SK-N-SH (cell line): ENCODE results near the gene ZMIZ1. TPM values are rescaled to one million over a fixed set of nuclear protein-coding genes. Genes with fewer than 3 reads are reported as not detected.
A peak's percentile ranks its signal among the peaks of the same experiment; 100 is the strongest.

Source experiments
- CTCF ChIA-PET: fragments of 300-600, 350-600 bp; formaldehyde crosslinking; extraction: SDS; loops from one replicate; lab custom pipeline; 2021; lab: Yijun Ruan, JAX
- POLR2A ChIA-PET: fragments of 350-600 bp; sonication (Branson Sonifier 250); formaldehyde crosslinking; extraction: SDS; loops from one replicate; lab custom pipeline; 2020; ENCODE audit warnings: antibody characterized with exemption, inconsistent platforms; lab: Yijun Ruan, JAX
- DNase-seq: peaks from one replicate; pipeline ENCODE4 v3.0.0; 2012
- H2AFZ ChIP-seq: fragments of 200-600 bp; sonication (generic); 2 replicates; pipeline ENCODE4 v1.8.1; 2016; ENCODE audit warnings: antibody characterized with exemption, mild to moderate bottlenecking, low read depth
- H3F3A ChIP-seq: fragments of 200-600 bp; sonication (generic); replicated peaks from 2 replicates; pipeline ENCODE3; 2016; ENCODE audit warnings: antibody characterized with exemption, mild to moderate bottlenecking; ENCODE audit not compliant: insufficient read depth
- H3K27ac ChIP-seq, 2 experiments: fragments of 200-500 bp in 1 of 2; fragments of 200-600 bp in 1 of 2; sonication (Bioruptor generic) in 1 of 2; sonication (generic), shearing (Covaris generic) in 1 of 2; 2 replicates each; pipeline versions ENCODE4 v1.5.1 to v1.6.1; 2014 to 2016; ENCODE audit warnings: low read depth in 2 of 2, inconsistent platforms in 1 of 2, low read length in 1 of 2, mild to moderate bottlenecking in 1 of 2, mixed read lengths in 1 of 2
- H3K27me3 ChIP-seq: fragments of 200-600 bp; sonication (generic), shearing (Covaris generic); 2 replicates; pipeline ENCODE4 v1.6.1; 2016; ENCODE audit warnings: mixed run types; ENCODE audit not compliant: insufficient read depth
- H3K36me3 ChIP-seq, 2 experiments: fragments of 200-500 bp in 1 of 2; fragments of 200-600 bp in 1 of 2; sonication (Bioruptor generic) in 1 of 2; sonication (generic) in 1 of 2; replicated peaks in 1 of 2; 2 replicates each; pipeline versions ENCODE3 to v1.5.1; 2014 to 2016; ENCODE audit warnings: low read length in 1 of 2, mild to moderate bottlenecking in 1 of 2; ENCODE audit not compliant: insufficient read depth in 2 of 2, control insufficient read depth in 1 of 2
- H3K4me1 ChIP-seq, 2 experiments: fragments of 200-500 bp in 1 of 2; fragments of 200-600 bp in 1 of 2; sonication (Bioruptor generic) in 1 of 2; sonication (generic), shearing (Covaris generic) in 1 of 2; 2 replicates each; pipeline versions ENCODE4 v1.5.1 to v1.6.1; 2014 to 2016; ENCODE audit warnings: low read depth in 1 of 2, low read length in 1 of 2, mixed run types in 1 of 2; ENCODE audit not compliant: insufficient read depth in 2 of 2, control insufficient read depth in 1 of 2
- H3K4me2 ChIP-seq: fragments of 200-600 bp; sonication (generic), shearing (Covaris generic); 2 replicates; pipeline ENCODE4 v1.6.1; 2017; ENCODE audit warnings: mixed run types
- H3K4me3 ChIP-seq, 2 experiments: fragments of 200-500 bp in 1 of 2; fragments of 200-600 bp in 1 of 2; sonication (Bioruptor generic) in 1 of 2; sonication (generic), shearing (Covaris generic) in 1 of 2; 2 replicates each; pipeline versions ENCODE4 v1.5.1 to v1.8.1; 2014 to 2016; ENCODE audit warnings: low read depth in 2 of 2, inconsistent platforms in 1 of 2, low read length in 1 of 2, mild to moderate bottlenecking in 1 of 2, mixed read lengths in 1 of 2, moderate library complexity in 1 of 2
- H3K79me2 ChIP-seq: fragments of 200-600 bp; sonication (generic); 2 replicates; pipeline ENCODE4 v1.8.1; 2017; ENCODE audit warnings: mild to moderate bottlenecking; ENCODE audit not compliant: insufficient read depth
- H3K9ac ChIP-seq: fragments of 200-600 bp; sonication (generic); 2 replicates; pipeline ENCODE4 v1.6.1; 2017; ENCODE audit warnings: mixed run types
- H3K9me2 ChIP-seq: fragments of 200-600 bp; sonication (generic); 2 replicates; pipeline ENCODE4 v1.6.1; 2017; ENCODE audit warnings: mixed run types
- H3K9me3 ChIP-seq: fragments of 200-600 bp; sonication (generic); 2 replicates; pipeline ENCODE4 v1.6.1; 2017; ENCODE audit warnings: mixed run types, mild to moderate bottlenecking, moderate library complexity
- H4K20me1 ChIP-seq: fragments of 200-600 bp; sonication (generic); 2 replicates; pipeline ENCODE4 v1.6.1; 2017; ENCODE audit warnings: mild to moderate bottlenecking, mixed run types; ENCODE audit not compliant: insufficient read depth
- ELF1 ChIP-seq: IDR thresholded peaks from 2 replicates; pipeline ENCODE4 v1.4.0; 2012
- EP300 ChIP-seq, 2 experiments: IDR thresholded peaks; 2 replicates each; pipeline versions ENCODE4 v1.4.0 to v1.6.1; 2012; ENCODE audit warnings: borderline replicate concordance in 1 of 2, low read depth in 1 of 2, low read length in 1 of 2
- EZH2phosphoT487 ChIP-seq: fragments of 200-600 bp; sonication (generic); IDR thresholded peaks from 2 replicates; pipeline ENCODE4 v1.6.1; 2017; ENCODE audit warnings: low read depth, mixed run types, mild to moderate bottlenecking, antibody characterized with exemption, moderate library complexity, borderline replicate concordance
- GABPA ChIP-seq: IDR thresholded peaks from 2 replicates; pipeline ENCODE4 v1.4.0; 2012; ENCODE audit warnings: low read depth, mild to moderate bottlenecking
- MXI1 ChIP-seq: IDR thresholded peaks from 2 replicates; pipeline ENCODE4 v1.6.1; 2012; ENCODE audit warnings: mild to moderate bottlenecking, low read depth, low read length, improper control_type of control experiment
- NFIC ChIP-seq: IDR thresholded peaks from 2 replicates; pipeline ENCODE4 v1.4.0; 2012; ENCODE audit warnings: borderline replicate concordance
- POLR2AphosphoS5 ChIP-seq: IDR thresholded peaks from 2 replicates; pipeline ENCODE4 v1.6.1; 2012; ENCODE audit warnings: low read depth, low read length
- RCOR1 ChIP-seq: fragments of 150-350 bp; IDR thresholded peaks from 2 replicates; pipeline ENCODE4 v1.6.1; 2017; ENCODE audit warnings: antibody characterized with exemption, low read length
- RXRA ChIP-seq: IDR thresholded peaks from 2 replicates; pipeline ENCODE4 v1.4.0; 2012; ENCODE audit warnings: low read depth, mild to moderate bottlenecking, borderline replicate concordance
- SIN3A ChIP-seq: IDR thresholded peaks from 2 replicates; pipeline ENCODE4 v1.6.1; 2012; ENCODE audit warnings: low read depth, mild to moderate bottlenecking, low read length, moderate library complexity, borderline replicate concordance
- TCF12 ChIP-seq: IDR thresholded peaks from 2 replicates; pipeline ENCODE4 v1.4.0; 2012
- WGBS: methylation state at CpG from one replicate; pipeline ENCODE4 v1.1.6; 2017; ENCODE audit warnings: low lambda C conversion rate; 5-methylcytosine and 5-hydroxymethylcytosine counted together
- polyA plus RNA-seq, 3 experiments: library from polyadenylated mRNA; depleted of rRNA; stranded (reverse); fragments of >200 nt; gene quantifications; 2 replicates each; pipeline ENCODE4 v1.2.3, GENCODE V29; 2012
- TF ChIP-seq, protein P1 (sequence below): fragments of 200-600 bp; sonication (generic); IDR thresholded peaks from 2 replicates; pipeline ENCODE4 v1.6.1; 2017; ENCODE audit warnings: antibody characterized with exemption, mild to moderate bottlenecking, moderate library complexity
- TF ChIP-seq, protein P2 (sequence below): fragments of 150-350 bp; IDR thresholded peaks from 2 replicates; pipeline ENCODE4 v1.6.1; 2016; ENCODE audit warnings: mild to moderate bottlenecking, low read depth, low read length
- TF ChIP-seq, protein P3 (sequence below): IDR thresholded peaks from 2 replicates; pipeline ENCODE4 v1.4.0; 2012; ENCODE audit warnings: low read depth, borderline replicate concordance
- TF ChIP-seq, protein P4 (sequence below): IDR thresholded peaks from 2 replicates; pipeline ENCODE4 v1.6.1; 2012; ENCODE audit warnings: mild to moderate bottlenecking, low read depth, low read length, moderate library complexity

The ZMIZ1 gene
- polyA plus RNA-seq, 1 of the 3 experiments (the other 2 are of a cell fraction) = 23.5 TPM

- POLR2A ChIA-PET = interaction anchor here (0.7 to 12.4 kb wide), 11 partner anchors 8 to 120 kb away, joined by 3 to 237 read pairs (median 9); no protein-coding TSS in a partner anchor
- no peaks in the 10 kb centered on the region for H3K9me3 ChIP-seq
- CTCF ChIA-PET = interaction anchor here (0.9 to 1.7 kb wide), 7 partner anchors 18 to 122 kb away, joined by 3 to 9 read pairs (median 4); no protein-coding TSS in a partner anchor
- peaks cover 6% of the 10 kb centered on the region; the same call in 1 of the 2 replicates for H3K79me2 ChIP-seq
- peaks cover 16 to 29% of the 10 kb centered on the region in 2 experiments for H3K36me3 ChIP-seq
- H3K27ac ChIP-seq = peak overlapping the region; percentile 72 to 93
- H3F3A ChIP-seq = peaks cover 6% of the 10 kb centered on the region
- H3K4me1 ChIP-seq = peaks cover 33 to 83% of the 10 kb centered on the region in 2 experiments
- peaks cover 12% of the 10 kb centered on the region; the same call in 1 of the 2 replicates for H4K20me1 ChIP-seq
- H3K27me3 ChIP-seq = no peaks in the 10 kb centered on the region
- 75% methylated on average over 7 of the region's 7 CpGs for WGBS
- no peak overlapping the region for H2AFZ ChIP-seq
- H3K4me3 ChIP-seq = no peak overlapping the region; a peak in 1 of 4 replicates
- H3K9me2 ChIP-seq = no peaks in the 10 kb centered on the region
- peak overlapping the region; percentile 37; the same call in 1 of the 2 replicates for H3K4me2 ChIP-seq
- H3K9ac ChIP-seq = no peak overlapping the region; the same call in 1 of the 2 replicates
- TF ChIP-seq TCF12 = 0 out of 2 replicates have a peak, but pooled peaks have one; percentile 3
- no peak for TF ChIP-seq GABPA
- TF ChIP-seq NFIC = no peak
- TF ChIP-seq, protein P1, sequence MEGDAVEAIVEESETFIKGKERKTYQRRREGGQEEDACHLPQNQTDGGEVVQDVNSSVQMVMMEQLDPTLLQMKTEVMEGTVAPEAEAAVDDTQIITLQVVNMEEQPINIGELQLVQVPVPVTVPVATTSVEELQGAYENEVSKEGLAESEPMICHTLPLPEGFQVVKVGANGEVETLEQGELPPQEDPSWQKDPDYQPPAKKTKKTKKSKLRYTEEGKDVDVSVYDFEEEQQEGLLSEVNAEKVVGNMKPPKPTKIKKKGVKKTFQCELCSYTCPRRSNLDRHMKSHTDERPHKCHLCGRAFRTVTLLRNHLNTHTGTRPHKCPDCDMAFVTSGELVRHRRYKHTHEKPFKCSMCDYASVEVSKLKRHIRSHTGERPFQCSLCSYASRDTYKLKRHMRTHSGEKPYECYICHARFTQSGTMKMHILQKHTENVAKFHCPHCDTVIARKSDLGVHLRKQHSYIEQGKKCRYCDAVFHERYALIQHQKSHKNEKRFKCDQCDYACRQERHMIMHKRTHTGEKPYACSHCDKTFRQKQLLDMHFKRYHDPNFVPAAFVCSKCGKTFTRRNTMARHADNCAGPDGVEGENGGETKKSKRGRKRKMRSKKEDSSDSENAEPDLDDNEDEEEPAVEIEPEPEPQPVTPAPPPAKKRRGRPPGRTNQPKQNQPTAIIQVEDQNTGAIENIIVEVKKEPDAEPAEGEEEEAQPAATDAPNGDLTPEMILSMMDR = no peak
- TF ChIP-seq, protein P2, sequence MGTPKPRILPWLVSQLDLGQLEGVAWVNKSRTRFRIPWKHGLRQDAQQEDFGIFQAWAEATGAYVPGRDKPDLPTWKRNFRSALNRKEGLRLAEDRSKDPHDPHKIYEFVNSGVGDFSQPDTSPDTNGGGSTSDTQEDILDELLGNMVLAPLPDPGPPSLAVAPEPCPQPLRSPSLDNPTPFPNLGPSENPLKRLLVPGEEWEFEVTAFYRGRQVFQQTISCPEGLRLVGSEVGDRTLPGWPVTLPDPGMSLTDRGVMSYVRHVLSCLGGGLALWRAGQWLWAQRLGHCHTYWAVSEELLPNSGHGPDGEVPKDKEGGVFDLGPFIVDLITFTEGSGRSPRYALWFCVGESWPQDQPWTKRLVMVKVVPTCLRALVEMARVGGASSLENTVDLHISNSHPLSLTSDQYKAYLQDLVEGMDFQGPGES = no peak
- TF ChIP-seq MXI1 = no peak
- TF ChIP-seq EZH2phosphoT487 = no peak
- no peak for DNase-seq
Measured at GRCh38 chr10:79222186-79222585, 153.4 kb downstream of the ZMIZ1 start.

GRCh38 chr10:79223091-79224048, 154.6 kb downstream of the ZMIZ1 start:
- Histone ChIP-seq H3K9me2 (no peaks in the 10 kb centered on the region), H3K9ac (no peak overlapping the region; the same call in 1 of the 2 replicates), H3K27ac (peak overlapping the region; percentile 72 to 93), H2AFZ (no peak overlapping the region), H4K20me1 (peaks cover 18% of the 10 kb centered on the region; the same call in 1 of the 2 replicates), H3K4me1 (peaks cover 33 to 94% of the 10 kb centered on the region in 2 experiments), H3K27me3 (no peaks in the 10 kb centered on the region), H3K9me3 (no peaks in the 10 kb centered on the region), H3K4me3 (no peak overlapping the region), H3K36me3 (peaks cover 18 to 25% of the 10 kb centered on the region in 2 experiments), H3K4me2 (peak overlapping the region; percentile 49; the same call in 1 of the 2 replicates), H3K79me2 (peaks cover 6% of the 10 kb centered on the region; the same call in 1 of the 2 replicates), H3F3A (peaks cover 7% of the 10 kb centered on the region)
- 36% methylated on average over 16 of the region's 22 CpGs for WGBS
- DNase-seq = peak; percentile 86
- POLR2A ChIA-PET = interaction anchor here (0.6 to 12.4 kb wide), 9 partner anchors 14 to 1186 kb away, joined by 3 to 237 read pairs (median 3); no protein-coding TSS in a partner anchor
- CTCF ChIA-PET = interaction anchor here (0.6 to 1.7 kb wide), 9 partner anchors 18 to 524 kb away, joined by 3 to 6 read pairs (median 3); no protein-coding TSS in a partner anchor
- TF ChIP-seq POLR2AphosphoS5 = peak; percentile 50; the same call in 1 of the 2 replicates
- TF ChIP-seq NFIC = peak; percentile 50; the same call in 1 of the 2 replicates
- TF ChIP-seq TCF12 = peak; percentile 93
- peak; percentile 58 to 91; a peak in 3 of 4 replicates for TF ChIP-seq EP300 (IDR thresholded peaks at IDR 0.05; ENCODE audit: borderline replicate concordance in 1 of 2, low read depth in 1 of 2, low read length in 1 of 2)
- TF ChIP-seq RCOR1 = 0 out of 2 replicates have a peak, but pooled peaks have one; percentile 41
- TF ChIP-seq MXI1 = peak; percentile 89
- TF ChIP-seq RXRA = no peak; the same call in 1 of the 2 replicates
- TF ChIP-seq SIN3A = no peak
- no peak for TF ChIP-seq ELF1
- TF ChIP-seq, protein P3, sequence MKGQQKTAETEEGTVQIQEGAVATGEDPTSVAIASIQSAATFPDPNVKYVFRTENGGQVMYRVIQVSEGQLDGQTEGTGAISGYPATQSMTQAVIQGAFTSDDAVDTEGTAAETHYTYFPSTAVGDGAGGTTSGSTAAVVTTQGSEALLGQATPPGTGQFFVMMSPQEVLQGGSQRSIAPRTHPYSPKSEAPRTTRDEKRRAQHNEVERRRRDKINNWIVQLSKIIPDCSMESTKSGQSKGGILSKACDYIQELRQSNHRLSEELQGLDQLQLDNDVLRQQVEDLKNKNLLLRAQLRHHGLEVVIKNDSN = peak; percentile 64
- no peak for TF ChIP-seq GABPA
- TF ChIP-seq, protein P4, sequence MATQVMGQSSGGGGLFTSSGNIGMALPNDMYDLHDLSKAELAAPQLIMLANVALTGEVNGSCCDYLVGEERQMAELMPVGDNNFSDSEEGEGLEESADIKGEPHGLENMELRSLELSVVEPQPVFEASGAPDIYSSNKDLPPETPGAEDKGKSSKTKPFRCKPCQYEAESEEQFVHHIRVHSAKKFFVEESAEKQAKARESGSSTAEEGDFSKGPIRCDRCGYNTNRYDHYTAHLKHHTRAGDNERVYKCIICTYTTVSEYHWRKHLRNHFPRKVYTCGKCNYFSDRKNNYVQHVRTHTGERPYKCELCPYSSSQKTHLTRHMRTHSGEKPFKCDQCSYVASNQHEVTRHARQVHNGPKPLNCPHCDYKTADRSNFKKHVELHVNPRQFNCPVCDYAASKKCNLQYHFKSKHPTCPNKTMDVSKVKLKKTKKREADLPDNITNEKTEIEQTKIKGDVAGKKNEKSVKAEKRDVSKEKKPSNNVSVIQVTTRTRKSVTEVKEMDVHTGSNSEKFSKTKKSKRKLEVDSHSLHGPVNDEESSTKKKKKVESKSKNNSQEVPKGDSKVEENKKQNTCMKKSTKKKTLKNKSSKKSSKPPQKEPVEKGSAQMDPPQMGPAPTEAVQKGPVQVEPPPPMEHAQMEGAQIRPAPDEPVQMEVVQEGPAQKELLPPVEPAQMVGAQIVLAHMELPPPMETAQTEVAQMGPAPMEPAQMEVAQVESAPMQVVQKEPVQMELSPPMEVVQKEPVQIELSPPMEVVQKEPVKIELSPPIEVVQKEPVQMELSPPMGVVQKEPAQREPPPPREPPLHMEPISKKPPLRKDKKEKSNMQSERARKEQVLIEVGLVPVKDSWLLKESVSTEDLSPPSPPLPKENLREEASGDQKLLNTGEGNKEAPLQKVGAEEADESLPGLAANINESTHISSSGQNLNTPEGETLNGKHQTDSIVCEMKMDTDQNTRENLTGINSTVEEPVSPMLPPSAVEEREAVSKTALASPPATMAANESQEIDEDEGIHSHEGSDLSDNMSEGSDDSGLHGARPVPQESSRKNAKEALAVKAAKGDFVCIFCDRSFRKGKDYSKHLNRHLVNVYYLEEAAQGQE = no peak
